ENCODE data around the gene NEDD9.

Gene NEDD9

DNA sequence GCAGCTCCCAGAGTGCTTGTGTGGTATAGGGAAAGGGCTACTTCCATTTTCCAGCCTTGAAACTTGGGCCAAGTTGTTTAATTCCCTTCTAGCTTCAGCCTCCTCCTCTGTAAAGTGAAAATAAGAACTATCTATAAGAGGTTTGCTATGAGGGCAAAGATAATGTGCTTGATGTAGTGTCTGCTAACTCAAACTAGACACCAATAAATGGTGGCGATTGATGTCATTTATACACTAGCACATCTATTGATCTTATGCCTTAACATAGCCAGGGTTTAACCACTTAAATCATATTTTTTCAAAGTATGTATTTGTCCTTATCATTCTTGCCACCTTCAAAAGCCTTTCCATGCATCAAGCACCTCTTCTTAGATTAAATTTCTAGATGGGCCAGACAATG is 55.2 kb downstream of the NEDD9 start:
- no peak for DNase-seq (ENCODE audit: low spot score)

DNA sequence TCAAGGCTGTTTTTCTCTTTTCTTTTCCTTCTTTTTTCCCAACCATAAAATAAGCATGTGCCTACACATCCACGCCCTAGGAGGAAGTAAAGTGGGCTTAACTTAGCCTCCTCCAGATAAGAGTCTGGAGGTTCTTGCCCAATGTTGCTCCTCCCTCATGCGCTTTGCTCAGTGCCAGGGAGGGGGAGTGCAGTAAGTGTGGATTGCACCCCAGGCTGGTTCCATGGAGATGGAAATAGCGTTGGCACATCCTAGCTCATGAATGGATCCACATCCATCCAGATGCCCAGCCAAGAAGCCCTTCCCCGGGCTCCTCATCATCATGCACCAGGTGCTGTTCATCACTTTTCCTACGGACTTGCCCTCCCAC is 58.2 kb downstream of the NEDD9 start:
- no peak for DNase-seq (ENCODE audit: low spot score)

GRCh38 chr6:11172501-11173327 is 59.8 kb downstream of the NEDD9 start:
- peak; percentile 17 for DNase-seq (ENCODE audit: low spot score)

DNA sequence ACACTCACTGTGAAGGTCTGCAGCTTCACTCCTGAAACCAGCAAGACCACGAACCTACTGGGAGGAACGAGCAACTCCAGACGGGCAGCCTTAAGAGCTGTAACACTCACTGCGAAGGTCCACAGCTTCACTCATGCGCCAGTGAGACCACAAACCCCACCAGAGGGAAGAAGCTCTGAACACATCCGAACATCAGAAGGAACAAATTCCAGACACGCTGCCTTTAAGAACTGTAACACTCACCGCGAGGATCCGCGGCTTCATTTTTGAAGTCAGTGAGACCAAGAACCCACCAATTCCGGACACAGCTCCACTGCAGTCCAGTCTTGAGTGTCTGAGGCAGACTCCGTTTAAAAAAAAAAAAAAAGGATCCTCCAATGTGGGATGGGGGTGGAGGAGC is 60.5 kb downstream of the NEDD9 start:
- DNase-seq (ENCODE audit: low spot score), result no peak

- no peak for DNase-seq (ENCODE audit: low spot score)
Observed at GRCh38 chr6:11168091-11168635, 64.3 kb downstream of the NEDD9 start.

DNA sequence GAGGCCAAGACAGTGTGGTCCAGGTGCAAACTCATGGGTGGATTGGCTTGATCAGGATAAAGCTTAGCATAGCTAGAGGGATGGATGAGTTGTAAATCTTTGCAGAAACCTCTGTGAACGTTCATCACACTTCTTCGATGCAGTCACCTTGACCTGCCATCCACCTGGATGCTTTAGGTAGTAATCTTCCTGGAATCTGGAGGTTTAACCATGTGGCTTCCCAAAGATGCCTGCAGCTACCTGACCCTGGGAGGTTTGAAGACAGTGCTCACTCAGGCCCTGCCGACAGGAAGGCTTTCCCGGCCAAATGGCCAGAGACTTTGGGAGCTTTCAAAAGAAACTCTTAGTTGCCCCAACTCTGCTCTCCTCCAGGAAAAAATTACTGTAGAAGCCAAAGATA is 65.5 kb downstream of the NEDD9 start:
- no peak for DNase-seq (ENCODE audit: low spot score)

- DNase-seq (ENCODE audit: low spot score), result no peak
Observed at GRCh38 chr6:11164717-11165646, 67.5 kb downstream of the NEDD9 start.

DNA sequence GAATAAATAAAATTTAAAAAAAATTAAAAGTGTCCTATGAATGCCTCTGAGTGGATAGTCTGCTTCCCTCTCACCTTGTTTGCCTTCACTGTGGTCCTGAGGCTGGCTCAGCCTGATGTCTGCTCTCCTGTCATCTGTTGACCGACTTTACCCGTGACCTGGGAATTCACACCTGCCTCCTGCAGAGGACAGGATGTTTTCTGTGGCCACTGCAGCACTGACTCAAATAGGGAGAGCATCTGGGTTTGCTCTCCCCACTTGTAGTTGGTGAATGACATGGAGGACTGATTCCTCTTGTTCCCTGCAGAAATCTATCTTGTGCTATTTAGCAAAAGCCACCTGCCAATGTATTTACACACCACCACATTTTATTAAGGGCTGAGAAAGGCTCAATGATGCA is 68.5 kb downstream of the NEDD9 start:
- DNase-seq (ENCODE audit: low spot score), result no peak

GRCh38 chr6:11162262-11162661 is 70.2 kb downstream of the NEDD9 start:
- DNase-seq (ENCODE audit: low spot score), result no peak

DNA sequence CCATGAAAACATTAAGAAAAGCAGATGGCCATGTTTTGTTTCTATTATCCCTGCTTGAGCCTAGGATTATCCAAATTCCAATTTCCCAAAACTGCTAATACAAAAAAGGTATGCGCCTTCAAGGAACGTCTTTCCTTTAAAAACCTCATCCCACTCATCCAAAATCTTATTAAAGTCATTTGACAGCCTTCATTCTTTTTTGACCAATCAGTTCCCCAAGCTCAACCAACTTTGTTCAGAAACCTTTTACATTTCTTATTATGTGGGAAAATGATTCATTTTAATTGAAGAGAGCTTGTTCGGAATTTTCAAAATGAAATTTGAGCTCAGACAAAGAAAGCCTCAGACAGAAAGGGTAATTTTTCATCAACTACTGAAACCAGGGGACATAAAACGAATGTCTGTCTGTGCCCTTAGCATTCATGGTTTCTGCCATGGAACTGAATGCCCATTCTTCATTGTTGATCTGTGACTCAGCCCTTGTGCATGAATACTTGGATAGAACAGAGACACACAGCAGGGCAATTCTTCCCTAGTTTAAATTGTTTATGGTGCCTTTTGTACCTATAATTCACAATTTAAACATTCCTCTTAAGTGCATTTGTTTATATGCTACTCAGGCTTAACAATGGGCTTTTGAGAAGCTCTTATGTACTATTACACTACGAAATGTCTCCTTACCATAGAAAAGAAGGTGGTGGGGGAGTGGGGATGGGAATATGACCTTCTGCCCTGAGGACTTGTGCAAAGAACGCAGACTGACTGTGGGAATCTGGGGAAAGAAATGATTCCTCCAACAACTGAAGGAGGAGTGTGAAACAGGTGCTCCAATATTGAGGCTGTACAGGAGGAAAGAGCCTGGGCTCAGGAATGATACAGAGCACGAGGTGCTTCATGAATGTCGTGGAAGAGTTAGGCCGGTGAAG is 71.2 kb downstream of the NEDD9 start:
- DNase-seq (ENCODE audit: low spot score), result peak; percentile 7

- DNase-seq (ENCODE audit: low spot score), result no peak
Observed at GRCh38 chr6:11160199-11160598, 72.3 kb downstream of the NEDD9 start.

GRCh38 chr6:11155589-11155988 is 76.9 kb downstream of the NEDD9 start:
- DNase-seq (ENCODE audit: low spot score), result no peak

DNA sequence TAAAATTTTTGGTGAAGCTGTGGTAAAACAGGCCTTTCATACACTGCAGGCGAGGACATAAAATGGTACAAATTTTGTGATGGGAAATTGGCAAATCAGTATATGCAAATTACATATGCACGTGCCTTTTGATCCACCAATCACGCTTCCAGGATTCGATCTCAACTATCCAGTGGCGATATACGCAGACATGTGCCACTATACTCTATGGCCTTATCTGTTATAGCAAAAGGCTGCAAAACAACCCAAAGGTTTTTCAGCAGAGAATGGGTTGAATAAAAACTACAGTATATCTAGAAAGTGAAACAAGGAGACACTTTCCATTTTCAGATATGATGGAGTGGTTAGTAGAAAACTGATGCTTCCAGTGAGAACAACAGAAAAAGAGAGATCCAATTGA is 79.0 kb downstream of the NEDD9 start:
- no peak for DNase-seq (ENCODE audit: low spot score)

GRCh38 chr6:11152581-11152980 is 79.9 kb downstream of the NEDD9 start:
- DNase-seq (ENCODE audit: low spot score), result no peak

DNA sequence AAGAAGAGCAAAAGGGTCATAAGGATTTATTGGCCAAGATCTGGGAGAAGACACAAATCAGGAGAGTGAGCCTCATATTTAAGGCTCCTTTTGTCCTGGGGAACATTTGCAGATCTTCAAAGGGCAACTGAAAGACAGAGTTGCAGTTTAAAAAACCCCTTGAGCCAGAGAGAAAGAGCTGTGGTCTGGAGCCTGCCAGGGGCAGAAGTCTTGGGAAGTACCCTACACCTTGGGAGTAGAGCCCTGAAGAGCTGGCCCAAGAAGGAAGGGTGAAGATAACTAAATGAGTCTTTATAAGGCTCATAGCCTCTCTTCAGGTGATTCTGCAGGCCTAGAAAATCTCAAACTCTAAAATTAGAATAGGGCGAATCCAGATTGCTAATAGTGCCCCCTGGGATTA is 81.0 kb downstream of the NEDD9 start:
- no peak for DNase-seq (ENCODE audit: low spot score)

GRCh38 chr6:11149551-11149950 is 82.9 kb downstream of the NEDD9 start:
- no peak for DNase-seq (ENCODE audit: low spot score)

- DNase-seq (ENCODE audit: low spot score), result no peak
Observed at GRCh38 chr6:11146117-11146826, 86.2 kb downstream of the NEDD9 start.

- peak; percentile 73 for DNase-seq (ENCODE audit: low spot score)
Observed at GRCh38 chr6:11144393-11144851, 88.0 kb downstream of the NEDD9 start.

- peak; percentile 67 for DNase-seq (ENCODE audit: low spot score)
Observed at GRCh38 chr6:11143394-11144371, 88.8 kb downstream of the NEDD9 start.
